ENCODE results near the gene TNFRSF1B. TPM values are rescaled to one million over a fixed set of nuclear protein-coding genes. Genes with fewer than 3 reads are reported as not detected.

TNFRSF1B gene
- polyA plus RNA-seq, 1 donor from 2014 or later, result not detected

DNA sequence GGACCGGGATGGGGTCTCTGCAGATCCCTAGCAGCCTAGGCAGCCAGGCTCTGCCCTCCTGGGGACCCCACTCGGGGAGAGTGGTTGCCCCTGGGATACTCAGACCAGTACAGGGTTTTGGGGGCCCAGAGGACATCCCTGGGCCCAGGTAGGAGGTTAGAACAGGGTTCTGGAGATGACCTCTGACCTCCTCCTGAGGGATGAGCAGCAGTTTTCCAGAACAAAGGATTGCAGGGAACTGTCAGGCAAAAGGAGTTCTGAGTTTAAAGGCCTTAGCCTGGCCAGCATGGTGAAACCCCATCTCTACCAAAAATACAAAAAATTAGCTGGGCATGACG, 42.7 kb downstream of the TNFRSF1B start (continued):
- TF ChIP-seq SMC3 (conservative IDR thresholded peaks at IDR 0.05; ENCODE audit: poor library complexity), result no peak

DNA sequence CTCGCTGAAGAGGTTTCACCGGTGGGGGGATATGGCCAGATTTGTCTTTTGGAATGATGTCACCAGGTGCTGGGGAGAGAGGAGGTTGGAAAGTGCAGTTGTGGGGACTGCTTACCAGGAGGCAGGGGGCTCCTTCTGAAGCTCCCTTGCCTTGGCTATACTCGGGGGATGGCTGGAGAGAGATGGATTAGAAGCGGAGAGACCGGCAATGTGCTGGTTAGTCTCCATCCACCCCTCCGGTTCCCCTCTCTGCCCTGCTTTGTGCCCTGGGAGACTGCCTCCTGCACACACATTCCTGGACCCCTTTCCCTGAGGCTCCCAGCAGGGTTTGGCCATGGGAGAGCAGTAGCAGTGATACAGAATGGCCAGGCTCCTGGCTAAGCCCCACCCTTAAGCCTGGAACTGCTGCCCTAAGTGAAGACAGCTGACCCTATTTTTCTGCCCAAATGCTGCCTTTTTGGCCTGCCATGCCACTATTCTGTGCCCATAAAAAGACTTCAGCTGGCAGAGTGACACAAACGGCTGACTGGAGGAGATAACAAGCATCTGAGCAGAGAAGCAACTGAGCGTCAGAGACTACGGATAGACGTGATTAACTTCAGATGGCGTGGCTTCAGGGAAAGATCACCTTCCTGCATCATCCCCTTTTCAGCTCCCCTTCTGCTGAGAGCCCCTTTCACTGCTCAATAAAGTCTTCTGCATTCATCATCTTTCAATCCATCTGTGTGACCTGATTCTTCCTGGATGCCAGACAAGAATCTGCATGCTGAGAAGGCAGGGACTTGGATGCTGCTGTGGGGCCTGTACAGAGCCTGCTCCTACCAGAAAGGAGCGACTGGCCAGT, 48.5 kb downstream of the TNFRSF1B start:
- no peak overlapping the region for H3K4me2 ChIP-seq (ENCODE audit: low read length)
- H3K9me3 ChIP-seq (ENCODE audit: low read length), result no peaks in the 10 kb centered on the region
- no peak overlapping the region for H3K27ac ChIP-seq (ENCODE audit: low read length)
- no peak overlapping the region for H2AFZ ChIP-seq (ENCODE audit: low read depth, low read length)
- H3K27me3 ChIP-seq (ENCODE audit: insufficient read depth, low read depth, low read length), result no peaks in the 10 kb centered on the region
- H3K79me2 ChIP-seq (replicated peaks; ENCODE audit: insufficient read depth, low read length), result no peaks in the 10 kb centered on the region
- H3K9me2 ChIP-seq (ENCODE audit: insufficient read depth, low read length), result no peaks in the 10 kb centered on the region
- H3K4me3 ChIP-seq (ENCODE audit: low read length), result no peak overlapping the region
- no peak overlapping the region for H3K9ac ChIP-seq (ENCODE audit: low read length)
- no peak for TF ChIP-seq EP300 (conservative IDR thresholded peaks at IDR 0.05; ENCODE audit: poor library complexity, severe bottlenecking)
- no peak for TF ChIP-seq TAF1 (IDR thresholded peaks at IDR 0.05; ENCODE audit: low read depth)
- no peak for TF ChIP-seq REST (IDR thresholded peaks at IDR 0.05; ENCODE audit: borderline replicate concordance)
- TF ChIP-seq SMC3 (conservative IDR thresholded peaks at IDR 0.05; ENCODE audit: poor library complexity), result no peak
- no peak for TF ChIP-seq RAD21 (conservative IDR thresholded peaks at IDR 0.05)
- no peak for TF ChIP-seq POLR2AphosphoS5 (IDR thresholded peaks at IDR 0.05)
- no peak for TF ChIP-seq MXI1 (conservative IDR thresholded peaks at IDR 0.05; ENCODE audit: poor library complexity, severe bottlenecking)
- TF ChIP-seq EZH2 (IDR thresholded peaks at IDR 0.05; ENCODE audit: borderline replicate concordance, insufficient read depth, low read length, poor library complexity, severe bottlenecking), result no peak
- no peak for TF ChIP-seq CTCF (IDR thresholded peaks at IDR 0.05; ENCODE audit: poor library complexity, severe bottlenecking)
- H4K20me1 ChIP-seq (ENCODE audit: insufficient read depth), result no peaks in the 10 kb centered on the region
- H3K36me3 ChIP-seq (ENCODE audit: insufficient read depth, low read length), result no peaks in the 10 kb centered on the region
- no peaks in the 10 kb centered on the region for H3F3A ChIP-seq (ENCODE audit: insufficient read depth, low read length, poor library complexity, severe bottlenecking)

GRCh38 chr1:12219800-12220199, 53.0 kb downstream of the TNFRSF1B start:
- Histone ChIP-seq H3K9ac (ENCODE audit: low read length) (no peak overlapping the region), H3K27ac (ENCODE audit: low read length) (no peak overlapping the region), H3F3A (ENCODE audit: insufficient read depth, low read length, poor library complexity, severe bottlenecking) (no peaks in the 10 kb centered on the region), H3K9me2 (ENCODE audit: insufficient read depth, low read length) (no peaks in the 10 kb centered on the region), H2AFZ (ENCODE audit: low read depth, low read length) (no peak overlapping the region), H3K27me3 (ENCODE audit: insufficient read depth, low read depth, low read length) (no peaks in the 10 kb centered on the region), H3K9me3 (ENCODE audit: low read length) (no peaks in the 10 kb centered on the region), H4K20me1 (ENCODE audit: insufficient read depth) (no peaks in the 10 kb centered on the region), H3K4me3 (ENCODE audit: low read length) (no peak overlapping the region), H3K4me2 (ENCODE audit: low read length) (no peak overlapping the region), H3K79me2 (replicated peaks; ENCODE audit: insufficient read depth, low read length) (no peaks in the 10 kb centered on the region), H3K36me3 (ENCODE audit: insufficient read depth, low read length) (no peaks in the 10 kb centered on the region)
- TF ChIP-seq EP300 (conservative IDR thresholded peaks at IDR 0.05; ENCODE audit: poor library complexity, severe bottlenecking), result no peak
- no peak for TF ChIP-seq TAF1 (IDR thresholded peaks at IDR 0.05; ENCODE audit: low read depth)
- no peak for TF ChIP-seq REST (IDR thresholded peaks at IDR 0.05; ENCODE audit: borderline replicate concordance)
- no peak for TF ChIP-seq POLR2AphosphoS5 (IDR thresholded peaks at IDR 0.05)
- no peak for TF ChIP-seq SMC3 (conservative IDR thresholded peaks at IDR 0.05; ENCODE audit: poor library complexity)
- no peak for TF ChIP-seq RAD21 (conservative IDR thresholded peaks at IDR 0.05)
- no peak for TF ChIP-seq MXI1 (conservative IDR thresholded peaks at IDR 0.05; ENCODE audit: poor library complexity, severe bottlenecking)
- TF ChIP-seq EZH2 (IDR thresholded peaks at IDR 0.05; ENCODE audit: borderline replicate concordance, insufficient read depth, low read length, poor library complexity, severe bottlenecking), result no peak
- TF ChIP-seq CTCF (IDR thresholded peaks at IDR 0.05; ENCODE audit: poor library complexity, severe bottlenecking), result no peak

All from neural cell (in vitro differentiated cells).